HL-60 (cell line): ENCODE measurements around the gene SLBP.

Experiments
- DNase-seq, 2 experiments: peaks; one replicate each; pipeline ENCODE4 v3.0.0-alpha.2; 2010 to 2020; ENCODE audit warnings: low read depth in 1 of 2, low spot score in 1 of 2
- H3K27ac ChIP-seq: fragments of 250-450 bp; sonication (Bioruptor Pico); replicated peaks from 2 replicates; pipeline ENCODE4 v1.5.1; 2020; ENCODE audit warnings: mild to moderate bottlenecking, moderate library complexity
- H3K27me3 ChIP-seq: fragments of 250-450 bp; sonication (Bioruptor Pico); 2 replicates; pipeline ENCODE4 v1.5.1; 2021; ENCODE audit warnings: mild to moderate bottlenecking, moderate library complexity; ENCODE audit not compliant: insufficient read depth, poor library complexity, severe bottlenecking
- H3K4me3 ChIP-seq: replicated peaks from 2 replicates; pipeline ENCODE4 v1.5.1; 2011; ENCODE audit warnings: mild to moderate bottlenecking, control low read depth, low read length; ENCODE audit not compliant: insufficient read depth
- CTCF ChIP-seq: IDR thresholded peaks from one replicate; pipeline ENCODE4 v1.5.1; 2011; ENCODE audit warnings: low read length, control low read depth, inconsistent platforms; ENCODE audit not compliant: insufficient read depth
- GABPA ChIP-seq: IDR thresholded peaks from 2 replicates; pipeline ENCODE4 v1.6.1; 2012; ENCODE audit warnings: low read depth
- POLR2AphosphoS5 ChIP-seq: IDR thresholded peaks from 2 replicates; pipeline ENCODE4 v1.6.1; 2012; ENCODE audit warnings: low read depth
- REST ChIP-seq: IDR thresholded peaks from 2 replicates; pipeline ENCODE4 v1.6.1; 2012; ENCODE audit warnings: low read depth; ENCODE audit not compliant: insufficient replicate concordance
- SPI1 ChIP-seq: IDR thresholded peaks from 2 replicates; pipeline ENCODE4 v1.6.1; 2012; ENCODE audit warnings: low read depth, mild to moderate bottlenecking, borderline replicate concordance

Gene SLBP

GRCh38 chr4:1669270-1669669 lies 42.8 kb downstream of the SLBP start:
- Histone ChIP-seq H3K27me3 (no peaks in the 10 kb centered on the region), H3K27ac (no peak overlapping the region), H3K4me3 (no peak overlapping the region)
- TF ChIP-seq POLR2AphosphoS5 (no peak), SPI1 (no peak), REST (no peak), GABPA (no peak), CTCF (no peak)
- DNase-seq = no peak

GRCh38 chr4:1668488-1668840 lies 43.7 kb downstream of the SLBP start:
- no peak overlapping the region for H3K27ac ChIP-seq
- no peak overlapping the region for H3K4me3 ChIP-seq
- TF ChIP-seq POLR2AphosphoS5 = no peak
- TF ChIP-seq CTCF = no peak
- no peak for TF ChIP-seq REST
- TF ChIP-seq SPI1 = no peak
- TF ChIP-seq GABPA = no peak
- no peaks in the 10 kb centered on the region for H3K27me3 ChIP-seq
- no peak for DNase-seq

DNA sequence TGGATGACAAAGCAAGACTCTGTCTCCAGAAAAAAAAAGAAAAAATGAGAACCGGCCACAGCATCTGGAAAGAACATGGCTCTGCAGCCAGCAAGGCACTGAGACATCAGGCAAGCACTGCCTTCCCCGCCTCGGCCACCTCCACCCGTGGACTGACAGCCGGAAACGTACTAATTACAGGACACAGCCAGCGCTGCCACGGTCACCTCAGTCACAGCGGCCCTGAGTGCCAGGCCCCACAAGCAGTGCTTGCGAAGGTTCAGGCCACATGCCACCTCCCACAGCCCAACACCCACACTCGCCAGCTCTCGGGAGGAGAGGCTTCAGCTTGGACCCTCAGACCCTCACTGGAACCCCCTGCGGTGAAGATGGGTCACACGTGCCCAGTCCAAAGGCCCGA lies 44.8 kb downstream of the SLBP start:
- no peak overlapping the region for H3K27ac ChIP-seq
- TF ChIP-seq GABPA (no peak), CTCF (no peak), REST (no peak), POLR2AphosphoS5 (no peak), SPI1 (no peak)
- no peak overlapping the region for H3K4me3 ChIP-seq
- no peak for DNase-seq
- H3K27me3 ChIP-seq = no peaks in the 10 kb centered on the region
